Right lobe of liver (tissue), 6 donors: ENCODE measurements around the gene CALCOCO2. TPM values are rescaled to one million over a fixed set of nuclear protein-coding genes. Genes with fewer than 3 reads are reported as not detected.
"Not testable (repeated sequence)": the region's sequence is repeated elsewhere in the genome, so short reads cannot be mapped to it uniquely, and the experiment has no call there.

Experiments
- ATAC-seq, 4 donors: fragments of 200-7000 bp; cut with Tn5 transposase; one replicate each; pipeline ENCODE4 v1.9.1; 2020; ENCODE audit warnings: mild to moderate bottlenecking in 4 of 4, moderate library complexity in 4 of 4
- DNase-seq, 3 donors: peaks; one replicate each; pipeline ENCODE4 v3.0.0-alpha.2; 2020
- H3K27ac ChIP-seq, 3 donors: fragments of 200-600 bp; one replicate each; pipeline ENCODE4 v1.8.0; 2022
- H3K27me3 ChIP-seq, 2 donors: fragments of 200-600 bp; one replicate each; pipeline ENCODE4 v1.8.0; 2022
- H3K36me3 ChIP-seq, 4 donors: fragments of 200-600 bp; sonication (generic) in 1 of 4; one replicate each; pipeline versions ENCODE4 v1.5.1 to v1.8.0; 2017 to 2022; ENCODE audit warnings: control low read depth in 1 of 4
- H3K4me1 ChIP-seq, 4 donors: fragments of 200-600 bp; sonication (generic) in 1 of 4; one replicate each; pipeline versions ENCODE4 v1.5.1 to v1.8.0; 2017 to 2022; ENCODE audit warnings: control low read depth in 1 of 4
- H3K4me3 ChIP-seq, 3 donors: fragments of 200-600 bp; one replicate each; pipeline ENCODE4 v1.8.0; 2022
- H3K9me3 ChIP-seq, 4 donors: fragments of 200-600 bp; sonication (generic) in 1 of 4; one replicate each; pipeline versions ENCODE4 v1.5.1 to v1.8.0; 2017 to 2022; ENCODE audit warnings: control low read depth in 1 of 4
- POLR2A ChIP-seq: fragments of 450-650 bp; IDR thresholded peaks from one replicate; pipeline ENCODE4 v1.6.1; 2017; ENCODE audit warnings: antibody characterized with exemption, mild to moderate bottlenecking
- WGBS: methylation state at CpG from one replicate; pipeline ENCODE4 v1.1.6; 2018; ENCODE audit warnings: low coverage, low lambda C conversion rate; ENCODE audit not compliant: insufficient coverage; ENCODE audit errors: missing lambda C conversion rate; 5-methylcytosine and 5-hydroxymethylcytosine counted together
- intact Hi-C, 2 donors: fragments of 100-400 bp; cut with DNase I; formaldehyde crosslinking; loops; one replicate each; pipeline versions ENCODE4 v1.11.2 to v1.14.1; 2022
- total RNA-seq, 6 experiments: library from RNA; depleted of rRNA in 2 of 6; stranded (reverse); fragments of >200 nt in 2 of 6; fragmentation: NEBNext Ultra II Directional in 3 of 6; extraction: Animal tissue kit (Norgen Biotek cat#: 25700) in 3 of 6; gene quantifications; one replicate each; pipeline versions ENCODE4 v1.1.0 to v1.2.4, GENCODE V29; 2016 to 2023
- TF ChIP-seq, protein P1 (sequence below), 4 donors: fragments of 200-600 bp in 3 of 4; fragments of 450-650 bp in 1 of 4; IDR thresholded peaks; one replicate each; pipeline versions ENCODE4 v1.5.1 to v1.8.0; 2016 to 2022; ENCODE audit warnings: antibody characterized with exemption in 4 of 4, mild to moderate bottlenecking in 2 of 4
- donor health status: DM: no; HTN: yes; CAD: no.
- donor health status: DM: no; HTN: no; CAD: no.
- donor health status: DM: no; HTN: no; CAD: no.
- donor health status: DM: no; HTN: yes; CAD: no.
- donor health status: DM: no; HTN: yes; CAD: no.

Gene CALCOCO2
- total RNA-seq, 6 experiments from 2014 or later, result 58.0 to 93.3 (median 72.1) TPM

DNA sequence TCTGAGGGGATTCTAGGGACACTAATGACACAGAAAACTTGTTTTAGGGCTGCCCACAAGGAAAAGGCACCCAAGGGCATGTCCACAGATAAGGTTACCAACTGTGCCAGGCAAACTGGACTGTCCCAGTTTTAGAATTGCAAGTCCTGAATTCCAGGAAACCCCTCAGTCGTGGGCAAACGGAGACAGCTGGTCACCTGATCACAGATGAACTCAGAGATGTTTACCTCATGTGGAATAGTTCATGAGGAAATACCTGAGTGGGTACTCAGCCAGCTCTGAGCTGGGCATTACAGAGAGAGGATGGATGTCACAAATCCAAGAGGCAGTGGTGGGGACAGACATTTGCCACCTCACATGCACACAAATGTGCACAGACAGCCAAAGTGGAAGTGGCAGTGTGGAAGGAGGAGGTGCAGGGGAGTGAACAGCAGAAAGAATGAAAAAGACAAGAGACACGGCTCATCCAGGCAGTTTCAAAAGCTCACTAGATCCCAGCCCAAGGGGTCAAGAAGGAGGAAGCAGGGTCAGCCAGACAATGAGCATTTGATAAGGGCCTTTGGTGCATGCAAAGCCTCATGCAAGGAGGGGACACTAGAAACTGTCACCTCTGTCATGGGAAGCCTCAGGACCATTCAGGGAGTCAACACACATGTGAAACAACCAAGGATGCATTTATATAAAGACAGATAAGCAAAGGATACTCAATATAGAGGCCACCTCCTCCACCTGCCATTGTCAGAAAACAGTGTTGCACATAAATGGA is 38.6 kb upstream of the CALCOCO2 start:
- Histone ChIP-seq H3K36me3 (no peaks in the 10 kb centered on the region), H3K27ac (no peak overlapping the region), H3K4me3 (no peak overlapping the region), H3K9me3 (no peaks in the 10 kb centered on the region), H3K4me1 (peaks cover 0 to 21% (median 9%) of the 10 kb centered on the region in 4 donors), H3K27me3 (no peaks in the 10 kb centered on the region)
- WGBS, result 4% methylated on average over 3 of the region's 3 CpGs
- intact Hi-C loops, result no loop called here
- TF ChIP-seq, protein P1, sequence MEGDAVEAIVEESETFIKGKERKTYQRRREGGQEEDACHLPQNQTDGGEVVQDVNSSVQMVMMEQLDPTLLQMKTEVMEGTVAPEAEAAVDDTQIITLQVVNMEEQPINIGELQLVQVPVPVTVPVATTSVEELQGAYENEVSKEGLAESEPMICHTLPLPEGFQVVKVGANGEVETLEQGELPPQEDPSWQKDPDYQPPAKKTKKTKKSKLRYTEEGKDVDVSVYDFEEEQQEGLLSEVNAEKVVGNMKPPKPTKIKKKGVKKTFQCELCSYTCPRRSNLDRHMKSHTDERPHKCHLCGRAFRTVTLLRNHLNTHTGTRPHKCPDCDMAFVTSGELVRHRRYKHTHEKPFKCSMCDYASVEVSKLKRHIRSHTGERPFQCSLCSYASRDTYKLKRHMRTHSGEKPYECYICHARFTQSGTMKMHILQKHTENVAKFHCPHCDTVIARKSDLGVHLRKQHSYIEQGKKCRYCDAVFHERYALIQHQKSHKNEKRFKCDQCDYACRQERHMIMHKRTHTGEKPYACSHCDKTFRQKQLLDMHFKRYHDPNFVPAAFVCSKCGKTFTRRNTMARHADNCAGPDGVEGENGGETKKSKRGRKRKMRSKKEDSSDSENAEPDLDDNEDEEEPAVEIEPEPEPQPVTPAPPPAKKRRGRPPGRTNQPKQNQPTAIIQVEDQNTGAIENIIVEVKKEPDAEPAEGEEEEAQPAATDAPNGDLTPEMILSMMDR (IDR thresholded peaks at IDR 0.05), result no peak
- no peak for TF ChIP-seq POLR2A
- DNase-seq (no peak), ATAC-seq (peak in 1 of 4 donors; percentile 15)

DNA sequence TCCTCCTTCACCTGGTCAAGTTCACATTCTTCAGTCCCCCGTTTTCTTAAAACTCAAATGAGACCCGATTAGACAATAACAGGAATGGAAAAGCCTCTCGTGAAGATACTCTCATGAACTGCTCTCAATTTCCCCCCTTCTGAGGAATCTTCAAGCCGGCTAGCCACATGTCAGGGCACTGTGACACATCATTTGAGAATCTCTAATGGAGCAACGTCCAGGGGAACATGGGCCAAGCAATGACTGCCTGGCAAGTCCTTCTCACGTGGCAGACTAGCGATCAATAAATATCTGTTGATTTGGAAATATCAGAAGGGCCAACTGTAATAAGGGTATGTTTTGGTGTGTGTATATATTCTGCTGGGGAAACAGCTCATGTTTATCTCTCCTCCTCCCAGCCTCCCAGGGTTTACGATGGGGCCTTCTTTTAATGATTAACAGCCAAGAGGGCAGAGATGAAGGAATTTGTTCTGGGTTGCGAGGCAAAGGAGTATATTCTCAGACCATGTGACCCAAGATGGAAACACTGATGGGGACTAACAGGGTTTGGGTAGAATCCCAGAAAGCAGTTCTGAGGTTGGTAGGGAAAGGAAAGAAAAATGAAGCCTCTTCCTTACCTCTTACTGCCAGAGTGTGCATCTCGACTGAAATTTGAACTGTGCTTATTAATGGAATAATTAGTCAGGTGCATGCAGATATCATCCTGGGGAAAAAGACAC is 35.2 kb upstream of the CALCOCO2 start:
- Histone ChIP-seq H3K27ac (peak overlapping the region; percentile 8 to 69 (median 58)), H3K9me3 (no peaks in the 10 kb centered on the region), H3K4me1 (peaks cover 0 to 46% (median 21%) of the 10 kb centered on the region in 4 donors), H3K36me3 (no peaks in the 10 kb centered on the region), H3K4me3 (no peak overlapping the region), H3K27me3 (no peaks in the 10 kb centered on the region)
- WGBS, result 39% methylated on average over 9 of the region's 10 CpGs
- intact Hi-C loops, result no loop called here
- DNase-seq (peak; percentile 47 to 63 (median 59)), ATAC-seq (peak; percentile 68 to 87 (median 70))
- TF ChIP-seq, protein P1 (IDR thresholded peaks at IDR 0.05), result no peak
- no peak for TF ChIP-seq POLR2A

DNA sequence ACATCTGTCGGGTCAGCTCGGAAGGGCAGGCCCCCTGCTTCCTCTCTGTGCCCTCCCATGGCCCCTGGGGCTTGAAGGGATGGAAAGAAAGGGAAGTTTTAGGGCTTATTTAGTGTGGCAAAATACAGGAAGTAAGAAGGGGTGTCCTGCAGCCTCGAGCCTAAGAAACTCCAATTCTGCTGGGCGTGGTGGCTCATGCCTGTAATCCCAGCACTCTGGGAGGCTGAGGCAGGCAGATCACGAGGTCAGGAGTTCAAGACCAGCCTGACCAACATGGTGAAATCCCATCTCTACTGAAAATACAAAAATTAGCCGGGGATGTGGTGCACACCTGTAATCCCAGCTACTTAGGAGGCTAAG is 34.7 kb upstream of the CALCOCO2 start:
- intact Hi-C loops, H3K36me3 ChIP-seq, DNase-seq, H3K4me3 ChIP-seq, ATAC-seq, H3K27me3 ChIP-seq, H3K9me3 ChIP-seq: not testable (repeated sequence)
- 38% methylated on average over 5 of the region's 6 CpGs for WGBS
- Histone ChIP-seq H3K27ac (peak overlapping the region; percentile 8 to 69 (median 58)), H3K4me1 (peaks cover 0 to 49% (median 22%) of the 10 kb centered on the region in 4 donors)

DNA sequence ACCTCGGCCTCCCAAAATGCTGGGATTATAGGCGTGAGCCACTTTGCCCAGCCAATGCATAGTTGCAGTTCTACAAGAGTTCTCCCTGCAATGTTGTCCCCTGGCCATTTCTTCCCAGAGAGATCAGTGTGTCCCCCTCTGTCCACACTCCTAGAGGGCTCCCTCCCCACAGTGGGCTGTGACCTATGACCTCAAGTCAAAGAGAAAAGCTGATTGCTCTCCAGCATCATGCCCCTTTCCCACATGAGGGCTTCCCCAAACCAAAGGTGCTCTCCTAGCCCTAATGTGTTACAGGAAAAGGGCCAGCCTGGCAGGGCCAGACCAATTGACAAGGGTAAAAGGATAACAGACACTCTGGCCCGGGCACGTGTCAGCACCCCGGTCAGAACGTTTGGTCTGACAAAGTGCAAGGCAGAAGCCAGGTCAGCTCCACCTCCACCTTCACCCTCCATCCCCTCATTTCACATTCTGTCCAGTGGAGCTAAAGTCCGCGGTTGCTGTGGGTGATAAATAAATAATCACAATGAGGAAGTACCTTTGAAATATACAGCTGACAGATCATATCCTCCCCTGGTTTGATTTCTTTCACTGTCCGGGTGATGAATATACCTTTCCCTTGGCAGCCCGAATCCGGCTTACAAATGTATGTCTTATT is 31.6 kb upstream of the CALCOCO2 start:
- no peaks in the 10 kb centered on the region for H3K36me3 ChIP-seq
- peak; percentile 72 to 81 (median 76) for ATAC-seq
- H3K27ac ChIP-seq, result peak overlapping the region in 2 of 3 donors; percentile 9 to 57
- peaks cover 0 to 62% (median 30%) of the 10 kb centered on the region in 4 donors for H3K4me1 ChIP-seq
- no peaks in the 10 kb centered on the region for H3K27me3 ChIP-seq
- 23% methylated on average over 9 of the region's 11 CpGs for WGBS
- DNase-seq, result peak; percentile 79 to 87 (median 82)
- TF ChIP-seq, protein P1 (IDR thresholded peaks at IDR 0.05), result no peak
- TF ChIP-seq POLR2A, result no peak
- no peak overlapping the region for H3K4me3 ChIP-seq
- no peaks in the 10 kb centered on the region for H3K9me3 ChIP-seq
- intact Hi-C loops, result no loop called here
